AG09309 (cell line): ENCODE results near the gene FUBP3.

Experiments used
- DNase-seq: peaks from one replicate; pipeline ENCODE4 v3.0.0-alpha.2; 2010; ENCODE audit warnings: low read depth
- H3K4me3 ChIP-seq: 2 replicates; pipeline ENCODE4 v1.5.1; 2011; ENCODE audit warnings: mild to moderate bottlenecking, low read depth, low read length, moderate library complexity; ENCODE audit not compliant: control insufficient read depth
- CTCF ChIP-seq: IDR thresholded peaks from 2 replicates; pipeline ENCODE4 v1.5.1; 2011; ENCODE audit warnings: mild to moderate bottlenecking, low read depth, low read length, inconsistent platforms; ENCODE audit not compliant: insufficient read depth, control insufficient read depth; ENCODE audit errors: missing control alignments

Gene FUBP3

GRCh38 chr9:130587921-130588320 is 8.5 kb downstream of the FUBP3 start:
- TF ChIP-seq CTCF: no peak
- no peak overlapping the region for H3K4me3 ChIP-seq
- DNase-seq: no peak

GRCh38 chr9:130588416-130588815 is 9.0 kb downstream of the FUBP3 start:
- no peak for TF ChIP-seq CTCF
- no peak for DNase-seq

GRCh38 chr9:130589754-130590153 is 10.4 kb downstream of the FUBP3 start:
- no peak for DNase-seq
- TF ChIP-seq CTCF: no peak
- H3K4me3 ChIP-seq: no peak overlapping the region

More at GRCh38 chr9:130588416-130588815, 9.0 kb downstream of the FUBP3 start:
- no peak overlapping the region for H3K4me3 ChIP-seq

GRCh38 chr9:130590305-130590704 is 10.9 kb downstream of the FUBP3 start:
- no peak overlapping the region for H3K4me3 ChIP-seq
- no peak for TF ChIP-seq CTCF
- no peak for DNase-seq

GRCh38 chr9:130593020-130593419 is 13.6 kb downstream of the FUBP3 start:
- no peak overlapping the region for H3K4me3 ChIP-seq
- no peak for DNase-seq
- TF ChIP-seq CTCF: no peak

- DNase-seq: no peak
- H3K4me3 ChIP-seq: no peak overlapping the region
- no peak for TF ChIP-seq CTCF
These were observed 17.9 kb downstream of the FUBP3 start for GRCh38 chr9:130597228-130597627.

- TF ChIP-seq CTCF: no peak
- no peak overlapping the region for H3K4me3 ChIP-seq
- DNase-seq: no peak
These were observed 18.8 kb downstream of the FUBP3 start for GRCh38 chr9:130598188-130598587.
